Chondrocyte (in vitro differentiated cells): Measurements from ENCODE around the gene CYP2R1. TPM values are rescaled to one million over a fixed set of nuclear protein-coding genes. Genes with fewer than 3 reads are reported as not detected.

Source experiments
- DNase-seq: peaks from one replicate; pipeline ENCODE4 v3.0.0; 2021; ENCODE audit warnings: mixed read lengths, low spot score
- H3K27ac Mint-ChIP-seq: one replicate; pipeline ENCODE4 v1.8.0; 2021; ENCODE audit warnings: mild to moderate bottlenecking, moderate library complexity, mixed read lengths; ENCODE audit not compliant: unreplicated experiment
- H3K27me3 Mint-ChIP-seq: 2 replicates; pipeline ENCODE4 v1.8.0; 2021; ENCODE audit warnings: low read depth, mixed read lengths
- H3K36me3 Mint-ChIP-seq: 2 replicates; pipeline ENCODE4 v1.8.0; 2021; ENCODE audit warnings: low read depth, mixed read lengths
- H3K4me1 Mint-ChIP-seq: 2 replicates; pipeline ENCODE4 v1.8.0; 2021; ENCODE audit warnings: low read depth, mild to moderate bottlenecking, mixed read lengths
- H3K4me3 Mint-ChIP-seq: one replicate; pipeline ENCODE4 v1.8.0; 2021; ENCODE audit warnings: mild to moderate bottlenecking, moderate library complexity, mixed read lengths; ENCODE audit not compliant: unreplicated experiment
- H3K9me3 Mint-ChIP-seq: 2 replicates; pipeline ENCODE4 v1.8.0; 2021; ENCODE audit warnings: low read depth, mixed read lengths
- total RNA-seq: library from RNA; stranded (reverse); gene quantifications from 3 replicates; pipeline ENCODE4 v1.2.1, GENCODE V29; 2021
- TF ChIP-seq, protein P1 (sequence below): fragments of 200-600 bp; sonication (generic); IDR thresholded peaks from 2 replicates; pipeline ENCODE4 v1.5.0; 2021; ENCODE audit warnings: antibody characterized with exemption, mild to moderate bottlenecking, moderate library complexity

The CYP2R1 gene
- total RNA-seq, 1 donor from 2014 or later, result 16.0 TPM

DNA sequence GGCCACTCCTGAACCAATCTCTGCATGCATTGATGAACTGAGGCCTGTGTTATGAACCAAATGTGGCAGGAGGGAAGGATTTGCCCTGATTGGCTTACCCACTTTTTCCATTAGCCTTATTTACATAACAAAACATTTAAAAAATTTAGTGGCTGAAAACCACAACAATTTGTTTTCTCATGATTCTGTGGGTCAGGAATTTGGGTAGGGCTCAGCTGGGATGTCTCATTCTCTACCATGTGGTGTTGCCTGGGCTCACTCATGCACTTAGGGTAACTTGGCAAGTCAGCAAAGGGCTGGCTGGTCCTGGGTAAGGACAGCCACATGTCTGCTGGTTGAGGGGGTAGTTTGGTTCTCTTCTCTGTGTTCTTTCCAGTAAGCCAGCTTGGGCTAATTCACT is 35.1 kb upstream of the CYP2R1 start:
- no peak overlapping the region for H3K27ac Mint-ChIP-seq
- H3K4me1 Mint-ChIP-seq, result no peaks in the 10 kb centered on the region
- H3K9me3 Mint-ChIP-seq, result peaks cover 10% of the 10 kb centered on the region
- TF ChIP-seq, protein P1, sequence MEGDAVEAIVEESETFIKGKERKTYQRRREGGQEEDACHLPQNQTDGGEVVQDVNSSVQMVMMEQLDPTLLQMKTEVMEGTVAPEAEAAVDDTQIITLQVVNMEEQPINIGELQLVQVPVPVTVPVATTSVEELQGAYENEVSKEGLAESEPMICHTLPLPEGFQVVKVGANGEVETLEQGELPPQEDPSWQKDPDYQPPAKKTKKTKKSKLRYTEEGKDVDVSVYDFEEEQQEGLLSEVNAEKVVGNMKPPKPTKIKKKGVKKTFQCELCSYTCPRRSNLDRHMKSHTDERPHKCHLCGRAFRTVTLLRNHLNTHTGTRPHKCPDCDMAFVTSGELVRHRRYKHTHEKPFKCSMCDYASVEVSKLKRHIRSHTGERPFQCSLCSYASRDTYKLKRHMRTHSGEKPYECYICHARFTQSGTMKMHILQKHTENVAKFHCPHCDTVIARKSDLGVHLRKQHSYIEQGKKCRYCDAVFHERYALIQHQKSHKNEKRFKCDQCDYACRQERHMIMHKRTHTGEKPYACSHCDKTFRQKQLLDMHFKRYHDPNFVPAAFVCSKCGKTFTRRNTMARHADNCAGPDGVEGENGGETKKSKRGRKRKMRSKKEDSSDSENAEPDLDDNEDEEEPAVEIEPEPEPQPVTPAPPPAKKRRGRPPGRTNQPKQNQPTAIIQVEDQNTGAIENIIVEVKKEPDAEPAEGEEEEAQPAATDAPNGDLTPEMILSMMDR, result no peak
- no peak overlapping the region for H3K4me3 Mint-ChIP-seq
- H3K27me3 Mint-ChIP-seq, result peaks cover 14% of the 10 kb centered on the region
- no peak for DNase-seq
- no peaks in the 10 kb centered on the region for H3K36me3 Mint-ChIP-seq

GRCh38 chr11:14924318-14924717 is 32.3 kb upstream of the CYP2R1 start:
- no peak for DNase-seq
- Mint-ChIP-seq H3K4me3 (no peak overlapping the region), H3K9me3 (peaks cover 10% of the 10 kb centered on the region), H3K4me1 (no peaks in the 10 kb centered on the region), H3K27me3 (peaks cover 20% of the 10 kb centered on the region), H3K27ac (no peak overlapping the region), H3K36me3 (no peaks in the 10 kb centered on the region)
- TF ChIP-seq, protein P1, result no peak

DNA sequence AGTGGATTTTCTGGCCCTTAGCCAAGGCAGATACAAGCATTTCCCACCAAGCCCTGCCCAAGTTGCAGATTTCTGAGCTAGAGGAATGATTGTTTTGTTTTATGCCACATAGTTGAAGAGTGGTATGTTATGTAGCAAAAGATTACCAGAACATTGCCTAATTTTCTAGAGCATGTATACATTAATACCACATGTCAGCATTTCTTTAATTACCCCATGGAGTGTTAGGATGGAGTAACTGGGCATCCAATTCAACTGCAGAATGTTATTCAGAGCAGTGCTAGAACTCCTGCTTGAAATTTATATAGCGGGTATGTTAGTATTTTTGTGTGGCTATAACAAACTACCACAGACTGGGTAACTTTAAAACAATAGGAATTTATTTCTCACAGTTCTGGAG is 24.4 kb upstream of the CYP2R1 start:
- TF ChIP-seq, protein P1, result no peak
- peaks cover 7% of the 10 kb centered on the region for H3K9me3 Mint-ChIP-seq
- H3K4me3 Mint-ChIP-seq, result no peak overlapping the region
- H3K36me3 Mint-ChIP-seq, result no peaks in the 10 kb centered on the region
- H3K27me3 Mint-ChIP-seq, result peaks cover 35% of the 10 kb centered on the region
- H3K4me1 Mint-ChIP-seq, result no peaks in the 10 kb centered on the region
- H3K27ac Mint-ChIP-seq, result no peak overlapping the region
- DNase-seq, result no peak

DNA sequence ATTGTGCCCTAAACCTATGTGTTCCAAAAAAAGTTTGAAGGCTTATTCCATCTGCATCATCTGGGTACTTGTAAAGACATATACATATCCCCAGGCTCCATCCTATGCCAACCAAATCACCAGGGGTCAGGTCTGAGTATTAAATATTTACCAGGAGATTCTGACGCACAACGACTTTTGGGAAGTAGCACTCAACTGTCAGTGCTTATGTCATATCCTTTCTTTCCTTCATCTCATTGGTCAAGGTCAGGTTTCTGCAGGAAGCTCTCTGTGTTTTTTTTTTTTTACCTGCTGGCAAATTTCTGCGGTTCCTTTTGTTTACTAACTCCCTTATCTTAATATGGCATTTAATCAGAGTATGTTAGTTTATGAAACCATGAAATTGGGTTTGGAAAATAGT is 22.5 kb upstream of the CYP2R1 start:
- TF ChIP-seq, protein P1, result no peak
- DNase-seq, result no peak
- Mint-ChIP-seq H3K4me1 (no peaks in the 10 kb centered on the region), H3K27ac (no peak overlapping the region), H3K9me3 (peaks cover 7% of the 10 kb centered on the region), H3K4me3 (no peak overlapping the region), H3K36me3 (no peaks in the 10 kb centered on the region), H3K27me3 (peaks cover 29% of the 10 kb centered on the region)

- Mint-ChIP-seq H3K4me1 (no peaks in the 10 kb centered on the region), H3K9me3 (no peaks in the 10 kb centered on the region), H3K36me3 (no peaks in the 10 kb centered on the region), H3K27me3 (peaks cover 22% of the 10 kb centered on the region), H3K27ac (no peak overlapping the region), H3K4me3 (no peak overlapping the region)
- TF ChIP-seq, protein P1, result peak; percentile 76
- no peak for DNase-seq
Observed at GRCh38 chr11:14908214-14908880, 16.3 kb upstream of the CYP2R1 start.
